Measurements from ENCODE around the gene SKAP2. TPM values are rescaled to one million over a fixed set of nuclear protein-coding genes. Genes with fewer than 3 reads are reported as not detected.

SKAP2 gene
- total RNA-seq, 1 experiment from 2014 or later, result 30.7 TPM

GRCh38 chr7:26868841-26869495, 4.6 kb upstream of the SKAP2 start:
- no peaks in the 10 kb centered on the region for H3K27me3 ChIP-seq (ENCODE audit: insufficient read depth, low read length)
- no TSS peak for BruUV-seq (replicated peaks)
- H3K9me3 ChIP-seq (ENCODE audit: control insufficient read depth in 1 of 2, insufficient read depth in 1 of 2, low read depth in 1 of 2, low read length in 2 of 2), result no peaks in the 10 kb centered on the region
- intact Hi-C loops (cut with micrococcal nuclease), result no loop called here
- peak overlapping the region; percentile 85 for H2AFZ ChIP-seq (ENCODE audit: low read depth, low read length, poor library complexity, severe bottlenecking)
- no peak overlapping the region for H3K9ac ChIP-seq (ENCODE audit: low read length)
- ChIA-PET POLR2A (interaction anchor here (0.6 kb wide), 1 partner anchor 262 kb away, joined by 5 read pairs; no protein-coding TSS in a partner anchor), CTCF (no interaction called here), RAD21 (ENCODE audit: low non-redundant PET in 1 of 2, low total read pairs in 2 of 2, uncharacterized antibody in 2 of 2, unreplicated experiment in 2 of 2) (no interaction called here)
- no peaks in the 10 kb centered on the region for H4K20me1 ChIP-seq (ENCODE audit: insufficient read depth)
- H3K36me3 ChIP-seq (ENCODE audit: control insufficient read depth in 1 of 2, insufficient read depth in 2 of 2, low read length in 2 of 2), result no peaks in the 10 kb centered on the region
- H3K4me1 ChIP-seq (ENCODE audit: control insufficient read depth in 1 of 2, insufficient read depth in 2 of 2, low read length in 2 of 2), result peaks cover 5 to 21% of the 10 kb centered on the region in 2 experiments; a peak in 3 of 4 replicates
- ATAC-seq (no peak), DNase-seq (ENCODE audit: low read depth, low spot score) (peak; percentile 43)
- no peak overlapping the region for H3K27ac ChIP-seq (ENCODE audit: low read depth, low read length)
- H3K4me3 ChIP-seq (replicated peaks in 1 of 2; ENCODE audit: low read depth in 1 of 2, low read length in 2 of 2), result peak overlapping the region in 1 of 2 experiments; percentile 6; a peak in 2 of 4 replicates
- peak overlapping the region; percentile 60 for H3K4me2 ChIP-seq (ENCODE audit: low read length)
- no peak for TF ChIP-seq CTCF (IDR thresholded peaks at IDR 0.05 in 2 of 3, conservative IDR thresholded peaks at IDR 0.05 in 1 of 3; ENCODE audit: borderline replicate concordance in 1 of 3, insufficient read depth in 1 of 3, low read depth in 2 of 3, low read length in 2 of 3)
- TF ChIP-seq SP1 (IDR thresholded peaks at IDR 0.05; ENCODE audit: low read depth), result peak; percentile 34
- TF ChIP-seq JUND (IDR thresholded peaks at IDR 0.05), result 0 out of 2 replicates have a peak, but pooled peaks have one; percentile 4
- TF ChIP-seq FOSL1 (IDR thresholded peaks at IDR 0.05; ENCODE audit: low read depth), result peak; percentile 25; the same call in 1 of the 2 replicates
- TF ChIP-seq POLR2AphosphoS5 (IDR thresholded peaks at IDR 0.05; ENCODE audit: low read depth, low read length), result no peak
- no peak for TF ChIP-seq CEBPB (IDR thresholded peaks at IDR 0.05; ENCODE audit: low read depth)
- H3K79me2 ChIP-seq (ENCODE audit: insufficient read depth, low read length), result no peaks in the 10 kb centered on the region; the same call in 1 of the 2 replicates
- no peaks in the 10 kb centered on the region for H3K9me2 ChIP-seq (ENCODE audit: insufficient read depth)

- BruUV-seq (replicated peaks), result TSS peak; percentile 100
- intact Hi-C loops (cut with micrococcal nuclease), result no loop called here
- POLR2A ChIA-PET, result interaction anchor here (1.0 kb wide), 1 partner anchor 250 kb away, joined by 5 read pairs; no protein-coding TSS in a partner anchor
- peaks cover 12% of the 10 kb centered on the region for H3K79me2 ChIP-seq (ENCODE audit: insufficient read depth, low read length)
- no peaks in the 10 kb centered on the region for H4K20me1 ChIP-seq (ENCODE audit: insufficient read depth)
- ATAC-seq (no peak), DNase-seq (ENCODE audit: low read depth, low spot score) (no peak)
- H3K27me3 ChIP-seq (ENCODE audit: insufficient read depth, low read length), result no peaks in the 10 kb centered on the region
- RAD21 ChIA-PET (ENCODE audit: low non-redundant PET in 1 of 2, low total read pairs in 2 of 2, uncharacterized antibody in 2 of 2, unreplicated experiment in 2 of 2), result no interaction called here
- H3K9me3 ChIP-seq (ENCODE audit: control insufficient read depth in 1 of 2, insufficient read depth in 1 of 2, low read depth in 1 of 2, low read length in 2 of 2), result no peaks in the 10 kb centered on the region
- no peaks in the 10 kb centered on the region for H3K9me2 ChIP-seq (ENCODE audit: insufficient read depth)
- H2AFZ ChIP-seq (ENCODE audit: low read depth, low read length, poor library complexity, severe bottlenecking), result no peak overlapping the region
- no peaks in the 10 kb centered on the region for H3K36me3 ChIP-seq (ENCODE audit: control insufficient read depth in 1 of 2, insufficient read depth in 2 of 2, low read length in 2 of 2)
- 0 out of 2 replicates have a peak, but pooled peaks have one; percentile 8 for TF ChIP-seq JUND (IDR thresholded peaks at IDR 0.05)
- no peak for TF ChIP-seq SIN3A (IDR thresholded peaks at IDR 0.05; ENCODE audit: low read depth)
- H3K27ac ChIP-seq (ENCODE audit: low read depth, low read length), result peak overlapping the region; percentile 50
- H3K4me1 ChIP-seq (ENCODE audit: control insufficient read depth in 1 of 2, insufficient read depth in 2 of 2, low read length in 2 of 2), result peaks cover 5 to 45% of the 10 kb centered on the region in 2 experiments; a peak in 3 of 4 replicates
- H3K9ac ChIP-seq (ENCODE audit: low read length), result no peak overlapping the region
- CTCF ChIA-PET, result no interaction called here
- peak overlapping the region; percentile 83 for H3K4me2 ChIP-seq (ENCODE audit: low read length)
- peak overlapping the region; percentile 25 to 64 for H3K4me3 ChIP-seq (replicated peaks in 1 of 2; ENCODE audit: low read depth in 1 of 2, low read length in 2 of 2)
These were observed 651 bp upstream of the SKAP2 start for GRCh38 chr7:26865094-26865388.
